HepG2 (cell line): ENCODE data around the gene TSHZ1. TPM values are rescaled to one million over a fixed set of nuclear protein-coding genes. Genes with fewer than 3 reads are reported as not detected.

Experiments used
- ATAC-seq: fragments of 200-7000 bp; cut with Tn5 transposase; 3 replicates; pipeline ENCODE4 v1.9.1; 2020; ENCODE audit warnings: mild to moderate bottlenecking, moderate library complexity
- BruUV-seq: library from RNA; stranded (reverse); fragments of 400-500 nt; replicated peaks from 2 replicates; lab custom pipeline; 2021; lab: Mats Ljungman, UMichigan
- CTCF ChIA-PET: fragments of 300-600 bp; formaldehyde crosslinking; extraction: SDS; loops from one replicate; lab custom pipeline; 2021; ENCODE audit warnings: low total read pairs, inconsistent platforms, low intra/inter-chr PET ratio; lab: Yijun Ruan, JAX
- POLR2A ChIA-PET: fragments of 350-600 bp; sonication (Branson Sonifier 250); formaldehyde crosslinking; loops from one replicate; lab custom pipeline; 2020; ENCODE audit warnings: antibody characterized with exemption, inconsistent platforms; lab: Yijun Ruan, JAX
- DNase-seq: peaks from one replicate; pipeline ENCODE4 v3.0.0-alpha.2; 2015; ENCODE audit warnings: low spot score
- FAIRE-seq: peaks from 3 replicates; lab custom pipeline; 2011; peaks lifted over from hg19 to GRCh38; lab: Jason Lieb, UNC
- H2AFZ ChIP-seq: one replicate; pipeline ENCODE4 v1.6.1; 2011; ENCODE audit warnings: low read length, inconsistent platforms
- H3K27ac ChIP-seq: fragments of 300-600 bp; 3 replicates; pipeline ENCODE4 v1.8.0; 2011; ENCODE audit warnings: mixed run types, mild to moderate bottlenecking, mixed read lengths, low read length, inconsistent platforms; ENCODE audit not compliant: insufficient read depth; ENCODE audit errors: extremely low read length
- H3K27me3 ChIP-seq, 2 experiments: fragments of 200-600 bp in 1 of 2; 2 replicates in 1 of 2; 3 replicates in 1 of 2; pipeline versions ENCODE4 v1.6.0 to v1.8.0; 2011; ENCODE audit warnings: low read length in 2 of 2, mild to moderate bottlenecking in 2 of 2, moderate library complexity in 2 of 2, inconsistent platforms in 1 of 2; ENCODE audit not compliant: insufficient read depth in 2 of 2, control insufficient read depth in 1 of 2
- H3K36me3 ChIP-seq, 2 experiments: fragments of 200-600 bp in 1 of 2; replicated peaks in 1 of 2; 2 replicates in 1 of 2; 3 replicates in 1 of 2; pipeline versions ENCODE4 v1.5.1 to v1.8.0; 2011; ENCODE audit warnings: low read length in 2 of 2, inconsistent platforms in 1 of 2; ENCODE audit not compliant: insufficient read depth in 2 of 2, control insufficient read depth in 1 of 2
- H3K4me1 ChIP-seq: 2 replicates; pipeline ENCODE4 v1.5.1; 2012; ENCODE audit warnings: low read length, inconsistent platforms; ENCODE audit not compliant: insufficient read depth
- H3K4me2 ChIP-seq: 2 replicates; pipeline ENCODE4 v1.6.0; 2011; ENCODE audit warnings: low read depth, low read length, inconsistent platforms
- H3K4me3 ChIP-seq, 3 experiments: fragments of 200-600 bp in 1 of 3; sonication (generic), shearing (Covaris generic) in 1 of 3; replicated peaks in 1 of 3; 2 replicates each; pipeline ENCODE4 v1.5.1; 2011 to 2016; ENCODE audit warnings: low read length in 3 of 3, inconsistent platforms in 2 of 3, low read depth in 2 of 3, mild to moderate bottlenecking in 2 of 3, control low read depth in 1 of 3, mixed read lengths in 1 of 3; ENCODE audit not compliant: insufficient read depth in 1 of 3
- H3K79me2 ChIP-seq: one replicate; pipeline ENCODE4 v1.6.1; 2011; ENCODE audit warnings: low read length, inconsistent platforms; ENCODE audit not compliant: insufficient read depth
- H3K9ac ChIP-seq: 2 replicates; pipeline ENCODE4 v1.6.0; 2011; ENCODE audit warnings: mild to moderate bottlenecking, low read depth, low read length, inconsistent platforms; ENCODE audit not compliant: insufficient read depth
- H3K9me3 ChIP-seq: 2 replicates; pipeline ENCODE4 v1.5.1; 2012; ENCODE audit warnings: mild to moderate bottlenecking, low read length
- H4K20me1 ChIP-seq: 2 replicates; pipeline ENCODE4 v1.6.0; 2011; ENCODE audit warnings: inconsistent platforms, mild to moderate bottlenecking, low read length, moderate library complexity; ENCODE audit not compliant: insufficient read depth
- ATF4 ChIP-seq, 2 experiments: fragments of 450-650 bp in 1 of 2; sonication (generic) in 1 of 2; formaldehyde crosslinking; IDR thresholded peaks; 2 replicates each; pipeline versions ENCODE4 v1.5.0 to v1.8.0; 2020 to 2022; ENCODE audit warnings: mild to moderate bottlenecking in 1 of 2, missing genetic modification reagents in 1 of 2
- DBP ChIP-seq: sonication (generic); formaldehyde crosslinking; IDR thresholded peaks from 2 replicates; pipeline ENCODE4 v1.4.0; 2020; ENCODE audit warnings: missing genetic modification reagents; ENCODE audit errors: not compliant biosample characterization
- DRAP1 ChIP-seq: IDR thresholded peaks from 2 replicates; pipeline ENCODE4 v1.6.1; 2016; ENCODE audit warnings: missing genetic modification reagents, missing compliant biosample characterization
- GMEB2 ChIP-seq: IDR thresholded peaks from 2 replicates; pipeline ENCODE4 v1.6.1; 2016; ENCODE audit warnings: missing biosample characterization, missing genetic modification reagents, low read depth
- MXD3 ChIP-seq: IDR thresholded peaks from 2 replicates; pipeline ENCODE4 v1.6.1; 2016; ENCODE audit warnings: mild to moderate bottlenecking, missing biosample characterization, missing genetic modification reagents
- NFKB2 ChIP-seq: sonication (generic); formaldehyde crosslinking; IDR thresholded peaks from 2 replicates; pipeline ENCODE4 v1.4.0; 2020; ENCODE audit warnings: missing genetic modification reagents, borderline replicate concordance
- PBX3 ChIP-seq: sonication (generic); formaldehyde crosslinking; IDR thresholded peaks from 2 replicates; pipeline ENCODE4 v1.8.1; 2023; ENCODE audit warnings: missing genetic modification reagents, inconsistent platforms, borderline replicate concordance
- PREB ChIP-seq: sonication (generic); formaldehyde crosslinking; IDR thresholded peaks from 2 replicates; pipeline ENCODE4 v1.4.0; 2020; ENCODE audit warnings: missing genetic modification reagents
- RBFOX2 ChIP-seq: fragments of 200-400 bp; formaldehyde crosslinking; IDR thresholded peaks from 2 replicates; pipeline ENCODE4 v1.6.1; 2017; ENCODE audit warnings: low read depth, mild to moderate bottlenecking, low read length
- RFX5 ChIP-seq: IDR thresholded peaks from 2 replicates; pipeline ENCODE4 v1.6.1; 2011; ENCODE audit warnings: low read depth, low read length, improper control_type of control experiment
- SETDB1 ChIP-seq: sonication (generic); formaldehyde crosslinking; IDR thresholded peaks from 2 replicates; pipeline ENCODE4 v1.5.1; 2020; ENCODE audit warnings: missing genetic modification reagents, mild to moderate bottlenecking, borderline replicate concordance
- SKI ChIP-seq: fragments of 450-650 bp; IDR thresholded peaks from one replicate; pipeline ENCODE4 v1.6.1; 2018; ENCODE audit warnings: mild to moderate bottlenecking; ENCODE audit not compliant: partially characterized antibody
- ZIK1 ChIP-seq: sonication (generic); formaldehyde crosslinking; IDR thresholded peaks from 2 replicates; pipeline ENCODE4 v1.5.0; 2020; ENCODE audit warnings: mild to moderate bottlenecking, low read depth, missing genetic modification reagents, borderline replicate concordance
- ZMYM3 ChIP-seq: sonication (generic); formaldehyde crosslinking; IDR thresholded peaks from 2 replicates; pipeline ENCODE4 v1.5.1; 2020; ENCODE audit warnings: mild to moderate bottlenecking, missing genetic modification reagents
- ZNF3 ChIP-seq: IDR thresholded peaks from 2 replicates; pipeline ENCODE4 v1.7.0; 2017; ENCODE audit warnings: inconsistent platforms
- ZNF569 ChIP-seq: sonication (generic); formaldehyde crosslinking; IDR thresholded peaks from 2 replicates; pipeline ENCODE4 v1.5.0; 2020; ENCODE audit warnings: mild to moderate bottlenecking, missing genetic modification reagents, moderate library complexity, borderline replicate concordance
- WGBS: methylation state at CpG from one replicate; pipeline ENCODE4 v1.1.6; 2017; ENCODE audit warnings: low lambda C conversion rate; 5-methylcytosine and 5-hydroxymethylcytosine counted together
- in situ Hi-C: cut with HindIII; loops from 2 replicates; pipeline ENCODE4 v1.10.0; 2017; ENCODE audit warnings: low pct_unique_long_range_greater_than_20kb; ENCODE audit not compliant: extremely low pct_ligation_motif_present
- intact Hi-C: fragments of 100-400 bp; cut with micrococcal nuclease; formaldehyde crosslinking; loops from one replicate; pipeline ENCODE4 v1.10.0; 2022; ENCODE audit not compliant: unreplicated experiment
- polyA plus RNA-seq, 8 experiments: library from polyadenylated mRNA; depleted of rRNA in 3 of 8; stranded (reverse) in 7 of 8; unstranded in 1 of 8; fragments of >200 nt; fragmentation: Illumina TruSeq in 4 of 8; extraction: Trizol in 4 of 8; gene quantifications; 2 replicates each; pipeline versions ENCODE4 v1.2.1 to v1.2.3, GENCODE V29; 2011 to 2016; ENCODE audit warnings: low read depth in 4 of 8, missing spikeins in 1 of 8, mixed read lengths in 1 of 8; ENCODE audit not compliant: insufficient read depth in 1 of 8
- total RNA-seq, 5 experiments: library from RNA; depleted of rRNA; stranded (reverse); fragments of >200 nt; fragmentation: Illumina TruSeq; extraction: Trizol; gene quantifications; 2 replicates each; pipeline ENCODE4 v1.2.3, GENCODE V29; 2016; ENCODE audit warnings: low read depth in 1 of 5

Gene TSHZ1
- total and polyA plus RNA-seq, 2 of the 13 experiments (the other 11 are each of a cell fraction or from before 2014, with no cell fraction given), result 2.5 to 2.7 TPM

GRCh38 chr18:75264195-75264594 is 53.6 kb downstream of the TSHZ1 start:
- POLR2A ChIA-PET, result no interaction called here
- CTCF ChIA-PET, result no interaction called here

More at GRCh38 chr18:75264195-75264594, 53.6 kb downstream of the TSHZ1 start:
- Histone ChIP-seq H3K4me3 (no peak overlapping the region), H3K36me3 (no peaks in the 10 kb centered on the region; a peak in 2 of 5 replicates), H3K79me2 (no peaks in the 10 kb centered on the region), H2AFZ (no peak overlapping the region), H3K4me2 (no peak overlapping the region), H3K4me1 (no peaks in the 10 kb centered on the region), H3K27me3 (no peaks in the 10 kb centered on the region), H3K27ac (no peak overlapping the region), H4K20me1 (0 out of 2 replicates have a peak, but pooled peaks cover 4% of the 10 kb centered on the region), H3K9me3 (no peaks in the 10 kb centered on the region), H3K9ac (no peak overlapping the region)
- whole genome bisulfite sequencing, result 89% methylated on average over 6 of the region's 6 CpGs
- ATAC-seq (no peak), FAIRE-seq (no peak), DNase-seq (no peak)
- TF ChIP-seq ZNF569 (CRISPR knock-in tag) (no peak), SETDB1 (CRISPR knock-in tag) (no peak), MXD3 (CRISPR knock-in tag) (no peak), RBFOX2 (no peak), PREB (CRISPR knock-in tag) (no peak), DRAP1 (CRISPR knock-in tag) (no peak), ZIK1 (CRISPR knock-in tag) (no peak), RFX5 (no peak), PBX3 (CRISPR knock-in tag) (no peak), ZNF3 (CRISPR knock-in tag) (no peak), GMEB2 (CRISPR knock-in tag) (no peak), ATF4 (CRISPR knock-in tag; IDR thresholded peaks at IDR 0.05) (no peak), SKI (no peak), DBP (no peak), NFKB2 (no peak), ZMYM3 (CRISPR knock-in tag) (no peak)
- intact Hi-C loops, result no loop called here
- no TSS peak for BruUV-seq
- in situ Hi-C loops, result no loop called here
